GM18861 (cell line): ENCODE results near the gene CPOX.
A peak's percentile ranks its signal among the peaks of the same experiment; 100 is the strongest.

Experiments
- ATAC-seq: cut with Tn5 transposase; IDR thresholded peaks from one replicate; pipeline ENCODE4 v1.9.1; 2021; ENCODE audit not compliant: unreplicated experiment

Gene CPOX

GRCh38 chr3:98596541-98597500 is 3.4 kb upstream of the CPOX start:
- ATAC-seq = no peak

DNA sequence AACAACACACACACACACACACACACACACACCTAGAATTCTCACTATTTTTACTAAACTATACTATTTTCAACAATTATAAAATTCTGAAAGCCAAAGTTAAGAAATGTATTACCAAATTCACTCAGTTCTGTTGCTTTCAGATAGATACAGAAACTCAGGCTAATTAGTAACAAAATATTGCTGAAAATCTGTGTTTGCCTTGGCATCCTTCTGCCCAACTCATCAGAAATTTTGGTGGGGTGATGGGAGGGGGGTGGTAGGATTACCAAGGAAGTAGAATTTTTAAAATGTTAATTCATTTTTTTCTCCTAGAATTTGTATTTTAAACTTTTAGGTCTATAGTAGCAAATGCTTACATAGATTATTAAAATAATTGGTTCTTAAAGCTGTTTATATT is 2.7 kb upstream of the CPOX start:
- ATAC-seq = no peak

DNA sequence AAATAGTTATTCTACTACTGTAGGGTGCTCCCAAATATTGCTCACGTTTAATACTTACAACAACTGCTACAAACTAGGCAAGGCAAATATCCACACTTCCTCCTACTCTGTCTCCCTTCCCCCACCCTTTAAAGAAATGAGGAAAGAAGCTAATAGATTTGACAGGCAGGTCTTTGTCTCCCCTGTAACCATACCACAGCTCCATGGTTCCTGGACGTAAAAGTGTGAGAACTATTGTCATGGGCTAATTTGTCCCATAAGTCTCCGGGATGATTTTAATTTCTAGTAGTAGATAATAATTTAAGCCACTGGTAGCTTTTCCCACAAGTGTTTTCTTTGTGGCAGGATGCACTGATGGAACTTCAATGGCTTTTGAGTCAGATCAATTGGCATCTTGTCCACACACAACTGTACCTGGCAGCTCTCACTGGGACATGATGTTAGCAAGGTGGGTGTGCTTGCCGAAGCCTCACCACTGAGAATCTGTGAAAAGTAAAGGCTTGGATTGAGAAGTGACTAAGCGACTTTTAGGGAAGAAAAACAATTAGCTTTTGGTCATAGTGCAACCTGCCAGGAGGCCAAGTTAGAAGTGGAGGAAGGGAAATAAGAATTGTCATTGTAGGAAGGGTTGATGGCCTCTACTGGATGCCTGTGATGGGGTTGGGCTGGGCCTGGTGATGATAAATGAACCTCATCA is 1.4 kb upstream of the CPOX start:
- no peak for ATAC-seq

- ATAC-seq = no peak
Observed at GRCh38 chr3:98592345-98592935, 971 bp downstream of the CPOX start.

- ATAC-seq = no peak
Observed at GRCh38 chr3:98589331-98590036, 3.9 kb downstream of the CPOX start.

DNA sequence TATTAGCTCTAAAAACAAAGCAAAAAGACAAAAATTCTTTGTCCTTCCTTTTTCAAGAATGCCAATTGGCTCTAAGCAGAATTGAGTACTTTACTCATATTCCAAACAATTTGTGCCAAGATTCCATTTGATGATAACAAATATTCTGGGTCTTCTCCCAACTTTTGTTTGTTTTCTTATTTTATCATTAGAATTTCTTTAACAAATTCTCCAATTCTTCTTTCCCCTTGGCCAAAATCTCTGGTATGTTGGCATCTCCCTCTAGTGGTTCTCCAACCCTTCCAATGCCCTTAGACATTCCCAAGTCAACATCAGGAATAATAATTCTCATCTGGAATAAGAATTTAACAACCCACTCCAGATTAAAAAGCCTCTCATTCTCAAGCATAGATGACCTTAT is 5.3 kb downstream of the CPOX start:
- no peak for ATAC-seq

DNA sequence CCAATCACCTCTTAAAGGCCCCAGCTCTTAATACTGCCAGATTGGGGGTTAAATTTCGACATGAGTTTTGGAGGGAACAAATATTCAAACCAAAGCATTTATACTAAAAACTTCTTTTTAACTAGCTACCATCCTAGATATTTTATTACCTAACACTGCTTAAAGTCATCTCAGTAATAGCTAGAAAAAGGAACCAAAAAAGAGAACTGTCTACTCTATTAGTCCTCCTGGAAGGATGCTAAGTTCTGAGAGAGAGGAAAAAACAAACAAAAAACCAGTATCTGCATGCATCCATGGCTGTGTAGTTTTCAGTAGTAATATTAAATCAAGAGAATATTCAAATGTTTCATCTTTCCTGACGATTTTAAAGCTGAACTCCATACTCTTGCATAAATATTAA is 5.8 kb downstream of the CPOX start:
- ATAC-seq = no peak

GRCh38 chr3:98584547-98584946 is 8.9 kb downstream of the CPOX start:
- ATAC-seq = no peak

DNA sequence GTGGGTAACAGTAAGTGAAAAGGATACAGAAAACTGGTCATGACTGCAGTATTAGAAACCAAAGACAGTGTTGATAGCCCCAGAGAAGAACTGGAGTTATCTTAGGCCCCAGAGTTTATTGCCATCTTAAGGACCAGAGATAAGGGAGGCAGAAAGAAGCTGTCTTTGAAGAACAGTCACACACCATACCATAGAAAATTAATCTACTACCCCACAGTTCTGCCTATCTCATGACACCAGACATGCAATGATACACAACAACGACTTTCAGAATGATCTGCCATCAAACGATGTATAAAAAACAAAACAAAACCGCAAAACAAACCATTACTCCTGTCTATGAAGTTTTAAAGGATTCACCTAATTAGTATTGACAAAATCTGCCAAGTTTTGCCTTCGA is 9.6 kb downstream of the CPOX start:
- ATAC-seq = no peak

DNA sequence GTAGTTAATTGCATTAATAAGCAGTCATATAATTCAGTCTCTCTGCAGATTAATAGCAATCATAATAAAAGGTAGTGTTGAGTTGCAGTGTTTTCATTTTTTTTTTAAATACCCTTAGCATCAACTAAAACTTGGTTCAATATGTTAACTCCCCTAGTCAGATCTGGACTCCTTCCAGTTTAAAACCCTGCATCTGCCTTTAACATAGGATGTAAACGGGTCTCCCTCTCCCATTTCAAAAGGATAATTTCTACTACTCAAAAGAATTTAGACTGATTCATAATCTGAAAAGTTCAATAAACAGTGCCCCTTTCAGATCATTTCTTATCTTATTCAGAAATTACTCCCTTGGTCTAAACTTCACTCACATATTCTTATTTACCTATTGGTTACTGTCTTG is 11.4 kb downstream of the CPOX start:
- ATAC-seq = no peak

DNA sequence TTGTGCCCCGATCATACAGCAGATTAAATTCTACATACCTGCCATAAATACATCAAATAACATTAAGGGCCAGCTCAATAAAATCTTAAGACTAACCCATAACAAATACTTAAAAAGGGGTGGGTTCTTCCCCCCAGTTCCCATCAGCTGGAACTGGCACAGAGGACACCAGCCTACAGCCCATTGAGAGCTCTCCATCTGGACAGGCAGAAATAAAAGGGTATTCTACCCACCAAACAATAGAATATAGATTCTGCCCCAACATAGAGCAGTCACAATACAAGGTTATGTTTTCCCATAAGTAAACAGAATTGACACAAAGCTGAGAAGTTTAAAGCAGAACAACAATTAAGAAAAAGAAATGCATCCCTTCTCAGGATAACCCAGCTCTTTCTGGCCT is 11.9 kb downstream of the CPOX start:
- no peak for ATAC-seq

DNA sequence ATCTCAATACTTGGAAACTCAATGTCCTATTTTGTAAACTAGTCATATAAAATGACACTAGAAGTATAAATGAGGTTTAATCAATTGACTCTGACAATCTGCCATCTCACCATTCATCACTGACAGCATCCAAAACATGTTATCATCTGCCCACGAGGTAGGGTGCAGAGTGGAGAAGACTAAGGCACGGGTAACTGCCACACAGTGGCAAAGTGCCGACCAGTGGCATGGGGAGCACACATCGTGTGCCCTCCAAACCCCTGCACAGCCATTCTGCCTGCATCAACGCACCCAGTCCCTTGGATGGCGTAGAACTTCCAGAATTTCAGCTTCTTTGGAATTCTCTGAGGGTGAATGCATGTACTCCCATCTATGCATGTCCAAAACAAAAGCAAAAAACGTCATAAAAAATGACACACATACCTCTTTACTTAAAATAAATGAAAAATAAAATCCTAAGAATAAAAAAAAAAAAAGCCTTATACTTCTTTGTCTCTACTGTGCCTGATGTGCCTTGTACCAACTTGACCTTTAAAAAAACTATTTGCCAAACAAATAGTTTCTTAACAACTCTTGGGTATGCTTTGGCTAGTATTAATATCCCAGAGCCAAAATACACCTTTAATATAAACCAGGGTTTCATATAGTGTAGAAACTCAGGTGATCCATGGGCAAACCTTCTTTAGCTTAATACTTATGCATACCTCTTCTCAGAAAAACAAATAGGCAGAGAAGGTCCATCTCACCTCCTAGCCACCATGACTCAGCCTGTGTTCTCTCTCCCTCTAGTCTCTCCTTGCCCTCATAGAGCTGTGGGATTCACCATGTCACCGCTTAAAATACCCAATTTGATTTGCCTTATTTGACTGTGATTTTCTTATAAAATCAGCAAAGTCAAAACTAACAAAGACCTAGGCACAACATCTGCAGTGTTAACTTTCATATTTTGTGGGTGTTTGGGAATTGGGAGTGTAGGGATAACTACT is 12.7 kb downstream of the CPOX start:
- no peak for ATAC-seq

DNA sequence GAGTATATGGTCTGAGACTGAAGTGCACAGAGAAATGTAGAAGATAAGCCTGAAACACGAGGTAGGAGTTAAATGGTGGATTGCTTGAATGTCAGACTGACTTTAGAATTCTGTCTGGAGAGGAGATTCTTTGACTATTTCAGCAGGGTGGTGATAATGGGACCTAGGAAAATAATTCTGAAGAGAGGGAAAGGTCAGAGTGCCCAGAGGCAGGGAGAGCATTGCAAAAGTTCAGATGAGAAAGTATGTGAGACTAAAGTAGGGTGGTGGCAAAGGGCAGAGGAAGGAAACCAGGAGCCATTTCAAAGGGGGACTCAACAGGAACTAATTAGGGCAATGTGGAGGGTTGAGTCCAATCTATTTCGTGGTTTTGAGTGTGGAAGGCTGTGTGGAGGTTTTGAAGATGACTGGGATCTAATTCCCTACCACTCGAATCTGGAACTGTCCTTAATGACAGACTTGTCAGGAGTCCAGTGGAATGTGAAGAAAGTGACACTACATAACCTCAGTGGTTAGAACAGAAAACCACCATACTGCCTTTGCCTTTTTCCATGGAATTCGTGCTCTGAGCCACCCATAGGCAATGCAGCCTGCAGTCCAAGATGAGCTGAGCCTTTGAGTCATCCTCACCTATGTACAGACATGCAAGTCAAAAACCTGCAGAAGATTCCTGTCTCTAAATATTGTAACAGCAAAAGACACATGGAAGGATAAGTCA is 16.1 kb downstream of the CPOX start:
- ATAC-seq = no peak

- ATAC-seq = no peak
Observed at GRCh38 chr3:98574132-98574531, 19.3 kb downstream of the CPOX start.

- peak; percentile 66 for ATAC-seq
Observed at GRCh38 chr3:98573181-98573728, 20.2 kb downstream of the CPOX start.

DNA sequence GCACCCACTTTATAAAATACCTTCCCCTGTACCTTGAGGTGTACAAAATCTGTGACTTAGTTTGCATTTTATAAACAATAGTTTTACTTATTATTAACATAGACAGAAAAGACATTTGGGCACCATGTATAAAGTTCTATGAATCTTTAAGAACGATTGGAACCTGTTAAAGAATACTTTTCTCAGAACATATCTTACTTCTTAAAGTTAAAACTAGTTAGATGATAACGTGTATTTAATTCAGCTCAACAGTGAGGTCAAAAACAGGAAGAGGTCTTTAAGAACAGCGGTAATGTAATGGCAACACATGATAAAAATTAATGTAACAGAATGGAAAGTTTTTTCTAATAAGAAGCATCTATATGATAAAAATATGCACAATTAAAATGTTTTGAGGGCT is 25.0 kb downstream of the CPOX start:
- no peak for ATAC-seq

- ATAC-seq = no peak
Observed at GRCh38 chr3:98567666-98568270, 25.6 kb downstream of the CPOX start.

DNA sequence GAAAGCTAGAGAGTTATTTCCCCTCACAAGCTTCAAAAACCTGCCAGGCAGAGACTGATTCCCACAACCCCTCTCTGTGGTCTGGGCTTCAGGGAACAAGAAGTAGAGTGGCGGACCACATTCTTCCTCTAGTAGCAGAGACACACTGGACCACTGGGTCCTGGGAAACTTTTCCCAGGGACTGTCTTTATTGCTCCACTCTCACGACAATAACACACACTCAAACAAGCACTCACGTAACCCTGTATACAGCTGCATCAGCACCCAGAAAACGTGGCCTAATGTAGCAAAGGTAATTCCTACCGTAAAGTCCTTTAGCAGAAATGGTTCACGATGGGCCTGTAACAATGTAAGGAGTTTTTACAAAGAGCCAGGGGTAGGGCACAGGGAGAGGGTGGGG is 27.6 kb downstream of the CPOX start:
- no peak for ATAC-seq

DNA sequence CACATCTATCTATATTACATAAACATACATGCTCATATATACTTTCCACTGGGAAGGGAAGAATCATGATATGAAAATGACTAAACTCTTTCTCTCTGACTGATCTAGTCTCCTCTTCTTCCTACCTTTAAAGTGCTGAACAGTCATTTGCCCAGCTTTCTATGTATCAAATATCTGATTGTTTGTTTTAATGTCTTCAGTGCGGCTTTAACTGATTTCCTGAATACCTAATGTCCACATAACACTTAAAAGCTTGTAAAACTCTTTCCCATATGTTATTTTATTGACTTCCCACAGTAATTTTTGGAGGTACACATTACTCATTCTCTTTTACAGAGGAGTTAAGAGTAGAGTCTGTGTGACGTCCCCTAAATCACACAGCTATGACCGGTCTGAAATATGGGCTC is 28.2 kb downstream of the CPOX start:
- ATAC-seq = no peak
